ENCODE data around the gene HBM. TPM values are rescaled to one million over a fixed set of nuclear protein-coding genes. Genes with fewer than 3 reads are reported as not detected.
"Not testable (repeated sequence)": the region's sequence is repeated elsewhere in the genome, so short reads cannot be mapped to it uniquely, and the experiment has no call there.

HBM gene
- total RNA-seq, 1 experiment from 2014 or later = not detected

DNA sequence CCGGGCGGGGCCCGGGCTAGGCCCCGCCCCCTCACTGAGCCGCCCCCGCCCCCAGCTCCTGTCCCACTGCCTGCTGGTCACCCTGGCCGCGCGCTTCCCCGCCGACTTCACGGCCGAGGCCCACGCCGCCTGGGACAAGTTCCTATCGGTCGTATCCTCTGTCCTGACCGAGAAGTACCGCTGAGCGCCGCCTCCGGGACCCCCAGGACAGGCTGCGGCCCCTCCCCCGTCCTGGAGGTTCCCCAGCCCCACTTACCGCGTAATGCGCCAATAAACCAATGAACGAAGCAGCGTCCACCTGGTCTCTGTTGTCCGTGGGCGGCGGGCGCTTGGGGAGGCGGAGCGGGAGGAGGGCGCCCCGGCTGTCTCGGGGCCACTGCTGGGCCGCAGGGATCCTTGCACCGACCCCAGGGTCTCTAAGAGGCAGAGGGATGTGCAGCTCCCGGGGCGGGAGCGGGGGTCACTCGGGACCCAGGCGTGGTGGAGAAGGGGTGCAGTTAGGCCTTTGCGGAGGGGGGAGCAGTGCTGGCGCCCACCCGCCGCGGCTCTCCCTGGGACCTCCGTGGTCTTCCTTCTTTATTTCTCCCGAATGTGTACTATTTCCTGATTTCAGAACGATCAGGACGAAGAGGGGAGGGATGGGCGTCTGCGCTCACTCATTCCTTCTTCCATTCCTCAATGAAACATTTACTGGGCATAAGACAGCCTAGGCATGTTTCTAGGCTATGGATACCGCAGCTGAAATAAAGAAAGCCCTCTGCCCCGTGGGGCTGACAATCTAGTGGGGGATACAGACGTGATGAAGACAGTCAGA, 11.4 kb upstream of the HBM start:
- Histone ChIP-seq H3K36me3 (no peaks in the 10 kb centered on the region), H3K27me3 (replicated peaks) (peaks cover 38% of the 10 kb centered on the region), H3K27ac (no peak overlapping the region), H3K9me3 (replicated peaks) (no peaks in the 10 kb centered on the region; the same call in none of the 2 replicates), H3K4me3 (no peak overlapping the region), H3K4me1 (replicated peaks) (peaks cover 13% of the 10 kb centered on the region)
- DNase-seq (ENCODE audit: low read depth in 1 of 2, low spot score in 2 of 2) = no peak

DNA sequence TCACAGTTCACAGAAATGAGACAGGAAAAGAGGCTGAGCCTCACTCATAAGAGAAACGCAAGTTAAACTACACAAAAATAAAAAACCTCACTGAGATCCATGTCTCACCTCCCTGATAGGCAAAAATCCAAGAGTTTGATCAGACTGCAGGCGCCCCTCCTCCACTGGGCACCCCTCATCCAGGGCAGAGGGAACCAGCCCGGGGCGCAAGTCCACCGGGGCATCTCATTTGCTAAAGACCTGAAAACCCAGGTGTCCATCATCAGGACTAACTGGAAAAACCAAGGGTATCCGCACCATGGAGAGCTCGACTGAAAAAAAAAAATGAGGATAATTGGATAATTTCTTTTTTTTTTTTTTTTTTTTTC, 10.8 kb upstream of the HBM start:
- no peak overlapping the region for H3K27ac ChIP-seq
- no peaks in the 10 kb centered on the region for H3K36me3 ChIP-seq
- DNase-seq (ENCODE audit: low read depth in 1 of 2, low spot score in 2 of 2) = no peak
- H3K4me3 ChIP-seq = no peak overlapping the region
- H3K9me3 ChIP-seq (replicated peaks) = no peaks in the 10 kb centered on the region; the same call in none of the 2 replicates
- peaks cover 8% of the 10 kb centered on the region for H3K4me1 ChIP-seq (replicated peaks)
- peaks cover 40% of the 10 kb centered on the region for H3K27me3 ChIP-seq (replicated peaks)

DNA sequence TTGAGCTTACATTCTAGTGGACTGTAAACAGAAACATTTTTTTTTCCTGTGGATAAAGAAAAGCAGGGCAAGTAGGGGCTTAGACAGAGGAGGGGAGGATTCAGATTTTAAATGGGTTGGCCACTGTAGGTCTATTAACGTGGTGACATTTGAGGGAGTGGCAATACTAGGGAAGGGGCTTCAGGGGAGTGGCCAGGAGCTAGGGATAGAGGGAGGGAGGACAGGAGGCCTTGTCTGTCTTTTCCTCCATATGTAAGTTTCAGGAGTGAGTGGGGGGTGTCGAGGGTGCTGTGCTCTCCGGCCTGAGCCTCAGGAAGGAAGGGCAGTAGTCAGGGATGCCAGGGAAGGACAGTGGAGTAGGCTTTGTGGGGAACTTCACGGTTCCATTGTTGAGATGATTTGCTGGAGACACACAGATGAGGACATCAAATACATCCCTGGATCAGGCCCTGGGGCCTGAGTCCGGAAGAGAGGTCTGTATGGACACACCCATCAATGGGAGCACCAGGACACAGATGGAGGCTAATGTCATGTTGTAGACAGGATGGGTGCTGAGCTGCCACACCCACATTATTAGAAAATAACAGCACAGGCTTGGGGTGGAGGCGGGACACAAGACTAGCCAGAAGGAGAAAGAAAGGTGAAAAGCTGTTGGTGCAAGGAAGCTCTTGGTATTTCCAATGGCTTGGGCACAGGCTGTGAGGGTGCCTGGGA, 6.5 kb upstream of the HBM start:
- no peak overlapping the region for H3K27ac ChIP-seq
- no peaks in the 10 kb centered on the region for H3K36me3 ChIP-seq
- no peak overlapping the region for H3K4me3 ChIP-seq
- DNase-seq (ENCODE audit: low read depth in 1 of 2, low spot score in 2 of 2) = no peak
- H3K9me3 ChIP-seq (replicated peaks) = no peaks in the 10 kb centered on the region; the same call in none of the 2 replicates
- H3K27me3 ChIP-seq (replicated peaks) = peaks cover 48% of the 10 kb centered on the region
- peaks cover 3% of the 10 kb centered on the region for H3K4me1 ChIP-seq (replicated peaks)

DNA sequence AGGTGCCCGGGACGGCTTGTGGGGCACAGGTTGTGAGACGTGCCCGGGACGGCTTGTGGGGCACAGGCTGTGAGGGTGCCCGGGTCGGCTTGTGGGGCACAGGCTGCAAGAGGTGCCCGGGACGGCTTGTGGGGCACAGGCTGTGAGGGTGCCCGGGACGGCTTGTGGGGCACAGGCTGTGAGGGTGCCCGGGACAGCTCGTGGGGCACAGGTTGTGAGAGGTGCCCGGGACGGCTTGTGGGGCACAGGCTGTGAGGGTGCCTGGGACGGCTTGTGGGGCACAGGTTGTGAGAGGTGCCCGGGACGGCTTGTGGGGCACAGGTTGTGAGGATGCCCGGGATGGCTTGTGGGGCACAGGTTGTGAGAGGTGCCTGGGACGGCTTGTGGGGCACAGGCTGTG, 5.5 kb upstream of the HBM start:
- H3K4me1 ChIP-seq (replicated peaks); H3K4me3 ChIP-seq; H3K27ac ChIP-seq; H3K9me3 ChIP-seq (replicated peaks); H3K36me3 ChIP-seq; DNase-seq (ENCODE audit: low read depth in 1 of 2, low spot score in 2 of 2): not testable (repeated sequence)
- H3K27me3 ChIP-seq (replicated peaks) = peaks cover 45% of the 10 kb centered on the region

DNA sequence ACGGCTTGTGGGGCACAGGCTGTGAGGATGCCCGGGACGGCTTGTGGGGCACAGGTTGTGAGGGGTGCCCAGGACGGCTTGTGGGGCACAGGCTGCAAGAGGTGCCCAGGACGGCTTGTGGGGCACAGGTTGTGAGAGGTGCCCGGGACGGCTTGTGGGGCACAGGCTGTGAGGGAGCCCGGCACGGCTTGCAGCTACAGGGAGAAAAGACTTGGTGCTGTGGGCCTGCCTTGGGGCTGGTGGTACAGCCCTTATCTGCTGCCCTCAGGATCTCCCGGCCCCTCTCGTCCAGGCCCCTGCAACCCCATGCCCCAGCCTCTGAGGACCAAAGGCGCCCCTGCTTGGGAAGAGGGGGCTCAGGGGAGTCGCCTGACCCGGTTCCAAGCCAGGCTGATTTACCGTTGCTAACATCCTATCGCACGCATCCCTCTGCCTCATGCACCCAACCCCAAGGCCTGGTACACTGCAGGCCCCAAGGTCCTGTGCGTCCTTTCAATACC, 5.0 kb upstream of the HBM start:
- no peaks in the 10 kb centered on the region for H3K36me3 ChIP-seq
- H3K27ac ChIP-seq = no peak overlapping the region
- H3K9me3 ChIP-seq (replicated peaks) = peaks cover 3% of the 10 kb centered on the region
- H3K4me3 ChIP-seq = no peak overlapping the region
- H3K27me3 ChIP-seq (replicated peaks) = peaks cover 46% of the 10 kb centered on the region
- no peaks in the 10 kb centered on the region; the same call in 1 of the 2 replicates for H3K4me1 ChIP-seq (replicated peaks)
- DNase-seq (ENCODE audit: low read depth in 1 of 2, low spot score in 2 of 2) = no peak

DNA sequence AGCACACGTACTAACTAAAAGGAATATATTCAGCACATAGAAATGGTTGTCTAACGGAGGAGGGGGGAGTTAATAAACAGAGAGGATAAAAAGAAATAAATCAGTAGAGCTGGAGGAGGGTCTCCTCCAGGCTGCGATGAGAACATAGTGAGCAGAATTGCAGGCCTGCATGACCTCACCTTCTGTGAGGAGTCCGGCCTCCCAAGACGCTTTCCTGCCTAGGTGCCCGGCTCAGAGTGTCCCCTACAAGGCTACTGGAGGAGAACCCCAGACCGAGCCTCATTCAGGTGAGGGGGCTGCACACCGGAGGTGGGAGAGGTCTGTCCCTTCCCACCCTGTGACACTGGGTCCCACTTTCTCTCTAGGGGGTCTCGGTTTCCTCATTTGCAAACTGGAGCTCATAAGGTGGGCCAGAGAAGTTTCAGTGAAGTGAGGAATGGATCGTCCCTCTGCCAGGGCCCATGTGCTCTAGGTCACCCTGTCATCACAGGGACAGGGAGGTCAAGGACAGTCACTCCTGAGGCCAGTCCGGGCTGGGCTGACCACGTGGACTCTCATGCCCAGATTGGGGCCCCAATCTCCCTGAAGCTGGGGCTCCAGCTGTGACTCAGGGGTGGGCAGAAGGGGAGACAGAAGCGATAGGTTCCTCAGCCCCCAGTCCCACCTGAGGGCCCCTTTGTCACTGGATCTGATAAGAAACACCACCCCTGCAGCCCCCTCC, 3.3 kb upstream of the HBM start:
- Histone ChIP-seq H3K36me3 (no peaks in the 10 kb centered on the region), H3K4me3 (no peak overlapping the region), H3K4me1 (replicated peaks) (no peaks in the 10 kb centered on the region; the same call in 1 of the 2 replicates), H3K27ac (no peak overlapping the region), H3K27me3 (replicated peaks) (peaks cover 52% of the 10 kb centered on the region), H3K9me3 (replicated peaks) (peaks cover 3% of the 10 kb centered on the region; the same call in 1 of the 2 replicates)
- no peak for DNase-seq (ENCODE audit: low read depth in 1 of 2, low spot score in 2 of 2)

DNA sequence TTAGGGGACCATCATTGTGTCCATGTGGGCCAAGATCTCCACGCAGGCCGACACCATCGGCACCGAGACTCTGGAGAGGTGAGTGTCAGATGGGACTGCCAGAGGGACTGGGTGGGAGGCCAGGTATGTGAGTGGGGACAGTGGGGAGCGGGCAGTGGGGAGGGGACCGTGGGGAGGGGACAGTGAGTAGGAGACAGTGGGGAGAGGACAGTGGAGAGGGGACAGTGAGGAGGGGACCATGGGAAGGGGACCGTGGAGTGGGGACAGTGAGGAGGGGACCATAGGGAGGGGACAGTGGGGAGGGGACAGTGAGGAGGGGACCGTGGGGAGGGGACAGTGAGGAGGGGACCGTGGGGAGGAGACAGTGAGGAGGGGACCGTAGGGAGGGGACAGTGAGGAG, 2.6 kb upstream of the HBM start:
- H3K27me3 ChIP-seq (replicated peaks) = peaks cover 52% of the 10 kb centered on the region
- H3K9me3 ChIP-seq (replicated peaks); DNase-seq (ENCODE audit: low read depth in 1 of 2, low spot score in 2 of 2); H3K4me1 ChIP-seq (replicated peaks); H3K27ac ChIP-seq; H3K4me3 ChIP-seq; H3K36me3 ChIP-seq: not testable (repeated sequence)

DNA sequence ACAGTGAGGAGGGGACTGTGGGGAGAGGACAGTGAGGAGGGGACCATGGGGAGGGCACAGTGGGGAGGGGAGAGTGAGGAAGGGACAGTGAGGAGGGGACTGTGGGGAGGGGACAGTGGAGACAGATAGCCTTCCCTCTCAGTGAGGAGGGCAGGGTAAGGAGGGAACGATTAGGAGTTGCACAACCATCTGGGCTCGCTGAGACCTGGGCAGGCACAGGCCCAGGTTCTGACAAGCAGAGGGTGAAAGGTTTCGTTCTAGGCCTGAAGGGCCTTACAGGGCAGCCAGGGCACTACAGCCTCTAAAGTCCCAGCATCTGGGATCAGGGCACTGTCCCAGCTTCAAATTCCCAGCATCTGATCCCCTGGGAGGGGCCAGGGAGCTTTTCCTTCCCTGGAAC, 2.1 kb upstream of the HBM start:
- not testable (repeated sequence) for H3K9me3 ChIP-seq (replicated peaks); H3K36me3 ChIP-seq; H3K4me3 ChIP-seq; H3K4me1 ChIP-seq (replicated peaks); H3K27ac ChIP-seq; DNase-seq (ENCODE audit: low read depth in 1 of 2, low spot score in 2 of 2)
- H3K27me3 ChIP-seq (replicated peaks) = peaks cover 54% of the 10 kb centered on the region

DNA sequence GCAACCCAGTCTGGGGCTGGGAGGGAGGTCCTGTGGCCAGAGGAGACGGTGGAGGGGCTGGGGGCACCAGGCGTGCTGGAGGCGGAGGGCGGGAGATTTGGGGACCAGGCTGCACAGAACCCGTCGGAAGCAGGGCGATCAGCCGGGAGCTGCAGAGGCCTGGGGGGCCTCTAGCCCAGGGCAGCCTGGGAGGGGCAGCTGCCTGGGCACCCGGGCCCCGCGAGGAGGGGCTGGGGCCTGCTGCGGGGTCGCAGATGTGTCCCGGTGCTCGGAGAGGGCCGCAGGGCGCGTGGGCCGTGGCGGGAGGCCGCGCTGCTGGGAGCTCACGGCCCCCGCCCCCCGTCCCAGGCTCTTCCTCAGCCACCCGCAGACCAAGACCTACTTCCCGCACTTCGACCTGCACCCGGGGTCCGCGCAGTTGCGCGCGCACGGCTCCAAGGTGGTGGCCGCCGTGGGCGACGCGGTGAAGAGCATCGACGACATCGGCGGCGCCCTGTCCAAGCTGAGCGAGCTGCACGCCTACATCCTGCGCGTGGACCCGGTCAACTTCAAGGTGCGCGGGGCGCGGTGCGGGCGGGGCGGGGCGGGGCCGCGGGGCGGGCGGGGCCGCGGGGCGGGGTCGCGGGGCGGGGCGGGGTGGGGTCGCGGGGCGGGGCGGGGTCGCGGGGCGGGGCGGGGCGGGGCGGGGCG, 1.5 kb upstream of the HBM start:
- H3K4me1 ChIP-seq (replicated peaks); H3K4me3 ChIP-seq; H3K9me3 ChIP-seq (replicated peaks); H3K36me3 ChIP-seq; DNase-seq (ENCODE audit: low read depth in 1 of 2, low spot score in 2 of 2); H3K27ac ChIP-seq: not testable (repeated sequence)
- H3K27me3 ChIP-seq (replicated peaks) = peaks cover 56% of the 10 kb centered on the region

DNA sequence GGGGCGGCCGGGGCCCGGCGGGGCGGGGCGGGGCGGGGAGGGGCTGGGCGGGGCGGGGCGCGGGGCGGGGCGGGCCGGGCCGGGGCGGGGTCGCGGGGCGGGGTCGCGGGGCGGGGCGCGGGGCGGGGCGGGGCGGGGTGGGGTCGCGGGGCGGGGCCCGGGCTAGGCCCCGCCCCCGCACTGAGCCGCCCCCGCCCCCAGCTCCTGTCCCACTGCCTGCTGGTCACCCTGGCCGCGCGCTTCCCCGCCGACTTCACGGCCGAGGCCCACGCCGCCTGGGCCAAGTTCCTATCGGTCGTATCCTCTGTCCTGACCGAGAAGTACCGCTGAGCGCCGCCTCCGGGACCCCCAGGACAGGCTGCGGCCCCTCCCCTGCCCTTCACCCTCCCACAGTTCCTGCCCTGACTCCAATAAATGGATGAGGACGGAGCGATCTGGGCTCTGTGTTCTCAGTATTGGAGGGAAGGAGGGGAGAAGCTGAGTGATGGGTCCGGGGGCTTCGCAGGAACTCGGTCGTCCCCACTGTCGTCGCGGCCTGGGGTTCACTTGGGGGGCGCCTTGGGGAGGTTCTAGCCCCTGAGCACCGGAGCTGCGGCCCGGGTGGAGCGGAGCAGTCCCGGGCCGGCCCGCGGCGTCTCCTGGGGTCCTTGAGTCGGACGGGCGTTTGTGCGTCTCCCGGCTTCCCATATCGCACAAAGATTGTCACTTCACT, 795 bp upstream of the HBM start:
- Histone ChIP-seq H3K4me3 (no peak overlapping the region), H3K9me3 (replicated peaks) (0 out of 2 replicates have a peak, but pooled peaks cover 3% of the 10 kb centered on the region), H3K27ac (no peak overlapping the region), H3K4me1 (replicated peaks) (no peaks in the 10 kb centered on the region; the same call in 1 of the 2 replicates), H3K27me3 (replicated peaks) (peaks cover 53% of the 10 kb centered on the region), H3K36me3 (no peaks in the 10 kb centered on the region)
- no peak for DNase-seq (ENCODE audit: low read depth in 1 of 2, low spot score in 2 of 2)

DNA sequence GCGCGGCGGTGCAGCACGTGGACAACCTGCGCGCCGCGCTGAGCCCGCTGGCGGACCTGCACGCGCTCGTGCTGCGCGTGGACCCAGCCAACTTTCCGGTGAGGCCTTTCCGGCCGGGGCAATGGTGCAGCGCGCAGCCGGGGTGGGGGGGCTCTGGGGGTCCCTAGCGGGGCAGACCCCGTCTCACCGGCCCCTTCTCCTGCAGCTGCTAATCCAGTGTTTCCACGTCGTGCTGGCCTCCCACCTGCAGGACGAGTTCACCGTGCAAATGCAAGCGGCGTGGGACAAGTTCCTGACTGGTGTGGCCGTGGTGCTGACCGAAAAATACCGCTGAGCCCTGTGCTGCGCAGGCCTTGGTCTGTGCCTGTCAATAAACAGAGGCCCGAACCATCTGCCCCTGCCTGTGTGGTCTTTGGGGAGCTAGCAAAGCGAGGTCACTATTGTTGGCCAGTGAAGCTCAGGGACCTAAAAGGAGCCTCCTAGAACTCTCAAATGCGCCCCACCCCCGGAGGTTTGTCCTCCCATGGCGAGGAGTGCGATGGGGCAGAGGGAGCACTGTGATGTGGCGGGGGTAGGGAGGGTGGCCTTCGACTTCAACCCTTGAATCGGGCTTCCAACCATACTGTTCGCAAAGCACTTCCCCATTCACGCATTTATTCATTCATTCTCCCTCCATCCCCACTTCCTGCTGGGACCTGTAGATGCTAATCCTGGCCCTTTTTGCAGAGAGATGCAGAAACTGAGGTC, 770 bp downstream of the HBM start:
- DNase-seq (ENCODE audit: low read depth in 1 of 2, low spot score in 2 of 2) = no peak
- Histone ChIP-seq H3K4me3 (no peak overlapping the region), H3K27me3 (replicated peaks) (peaks cover 59% of the 10 kb centered on the region), H3K27ac (no peak overlapping the region), H3K36me3 (no peaks in the 10 kb centered on the region), H3K4me1 (replicated peaks) (no peaks in the 10 kb centered on the region; the same call in 1 of the 2 replicates), H3K9me3 (replicated peaks) (0 out of 2 replicates have a peak, but pooled peaks cover 3% of the 10 kb centered on the region)

DNA sequence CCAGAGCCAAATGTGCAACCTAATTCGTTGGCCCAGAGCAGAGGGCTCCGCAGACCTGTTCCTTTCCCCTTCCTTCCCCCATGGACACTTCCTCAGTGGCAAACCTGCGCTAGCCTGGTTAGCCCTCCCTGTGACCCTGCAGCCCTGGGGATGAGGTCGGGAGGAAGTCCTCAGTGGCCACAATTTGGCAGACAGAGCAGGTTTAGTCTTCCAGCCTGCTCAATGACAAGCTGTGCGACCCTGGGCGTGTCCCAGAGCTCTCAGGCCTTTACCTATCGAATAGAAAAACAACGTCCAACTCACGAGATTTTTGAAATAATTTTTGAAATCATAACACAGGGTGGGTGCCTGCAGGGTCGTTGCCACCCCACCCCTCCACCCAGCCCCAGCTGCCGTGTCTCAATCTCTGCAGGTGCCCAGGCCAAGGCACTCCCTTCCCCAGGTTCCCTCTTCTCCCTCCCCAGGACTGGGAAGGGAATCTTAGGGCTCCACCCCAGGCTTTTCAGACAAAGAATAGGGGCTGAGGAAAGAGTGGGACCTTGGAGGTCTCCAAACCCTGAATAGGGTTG, 1.4 kb downstream of the HBM start:
- Histone ChIP-seq H3K4me1 (replicated peaks) (no peaks in the 10 kb centered on the region; the same call in 1 of the 2 replicates), H3K4me3 (no peak overlapping the region), H3K36me3 (no peaks in the 10 kb centered on the region), H3K9me3 (replicated peaks) (0 out of 2 replicates have a peak, but pooled peaks cover 3% of the 10 kb centered on the region), H3K27me3 (replicated peaks) (peaks cover 60% of the 10 kb centered on the region), H3K27ac (no peak overlapping the region)
- no peak for DNase-seq (ENCODE audit: low read depth in 1 of 2, low spot score in 2 of 2)
